OCI-LY7 (cell line): Measurements from ENCODE around the gene CORIN. TPM values are rescaled to one million over a fixed set of nuclear protein-coding genes. Genes with fewer than 3 reads are reported as not detected.

Experiments
- BruUV-seq: library from RNA; stranded (reverse); fragments of 400-500 nt; replicated peaks from 2 replicates; lab custom pipeline; 2021; lab: Mats Ljungman, UMichigan
- CTCF ChIA-PET: fragments of 300-600 bp; sonication (Branson Sonifier 250); formaldehyde crosslinking; loops from one replicate; lab custom pipeline; 2022; ENCODE audit warnings: antibody characterized with exemption; ENCODE audit not compliant: unreplicated experiment; lab: Charles Lee
- POLR2A ChIA-PET: fragments of 300-600 bp; sonication (Branson Sonifier 250); formaldehyde crosslinking; loops from one replicate; lab custom pipeline; 2022; ENCODE audit warnings: antibody characterized with exemption; lab: Charles Lee
- DNase-seq: peaks from one replicate; pipeline ENCODE4 v3.0.0-alpha.2; 2015; ENCODE audit warnings: low spot score
- H2AFZ ChIP-seq: fragments of 200-600 bp; sonication (generic), shearing (Covaris generic); 2 replicates; pipeline ENCODE4 v1.6.1; 2014; ENCODE audit warnings: mild to moderate bottlenecking, antibody characterized with exemption, low read length, moderate library complexity
- H3K27ac ChIP-seq: fragments of 200-600 bp; sonication (generic); 2 replicates; pipeline ENCODE4 v1.5.1; 2014; ENCODE audit warnings: mixed run types, low read depth, mild to moderate bottlenecking, moderate library complexity, low read length, inconsistent platforms; ENCODE audit not compliant: poor library complexity, severe bottlenecking
- H3K36me3 ChIP-seq: fragments of 200-600 bp; sonication (generic); 2 replicates; pipeline ENCODE4 v1.6.1; 2014; ENCODE audit warnings: mild to moderate bottlenecking, antibody characterized with exemption, low read length, moderate library complexity, mixed read lengths; ENCODE audit not compliant: insufficient read depth
- H3K4me1 ChIP-seq: fragments of 200-600 bp; sonication (generic); 2 replicates; pipeline ENCODE4 v1.5.1; 2014; ENCODE audit warnings: mild to moderate bottlenecking, low read length; ENCODE audit not compliant: insufficient read depth, poor library complexity, severe bottlenecking
- H3K4me2 ChIP-seq: fragments of 200-600 bp; sonication (generic); 2 replicates; pipeline ENCODE4 v1.6.1; 2014; ENCODE audit warnings: mild to moderate bottlenecking, low read length
- H3K4me3 ChIP-seq: fragments of 200-600 bp; sonication (generic); 2 replicates; pipeline ENCODE4 v1.5.1; 2014; ENCODE audit warnings: mild to moderate bottlenecking, low read depth, low read length; ENCODE audit not compliant: poor library complexity, severe bottlenecking
- H3K79me2 ChIP-seq: fragments of 200-600 bp; sonication (generic); 2 replicates; pipeline ENCODE4 v1.6.1; 2016; ENCODE audit warnings: low read depth, mild to moderate bottlenecking, low read length, moderate library complexity, mixed read lengths; ENCODE audit not compliant: insufficient read depth
- H3K9me2 ChIP-seq: fragments of 200-600 bp; sonication (generic); 2 replicates; pipeline ENCODE4 v1.6.1; 2016; ENCODE audit warnings: mild to moderate bottlenecking, low read length, mixed read lengths; ENCODE audit not compliant: insufficient read depth
- H3K9me3 ChIP-seq: fragments of 200-600 bp; sonication (generic); 2 replicates; pipeline ENCODE4 v1.6.1; 2014; ENCODE audit warnings: mild to moderate bottlenecking, mixed run types, low read length, mixed read lengths
- H4K20me1 ChIP-seq: fragments of 200-600 bp; sonication (generic); 2 replicates; pipeline ENCODE4 v1.6.1; 2014; ENCODE audit warnings: mild to moderate bottlenecking, antibody characterized with exemption, low read length, moderate library complexity, mixed read lengths; ENCODE audit not compliant: insufficient read depth
- EZH2phosphoT487 ChIP-seq: fragments of 200-600 bp; sonication (generic); IDR thresholded peaks from 2 replicates; pipeline ENCODE4 v1.6.1; 2018; ENCODE audit warnings: low read depth, borderline replicate concordance, mild to moderate bottlenecking, mixed run types, antibody characterized with exemption, low read length, moderate library complexity, mixed read lengths
- intact Hi-C: fragments of 100-400 bp; cut with micrococcal nuclease; formaldehyde crosslinking; loops from one replicate; pipeline ENCODE4 v1.10.0; 2022; ENCODE audit not compliant: unreplicated experiment
- total RNA-seq, 2 experiments: library from RNA; depleted of rRNA in 1 of 2; stranded (reverse); fragments of >200 nt in 1 of 2; shearing (Covaris generic) in 1 of 2; gene quantifications; 2 replicates each; pipeline ENCODE4 v1.2.3, GENCODE V29; 2014 to 2022
- TF ChIP-seq, protein P1 (sequence below): fragments of 200-600 bp; sonication (generic); conservative IDR thresholded peaks from 2 replicates; pipeline ENCODE4 v1.5.1; 2014; ENCODE audit warnings: mild to moderate bottlenecking, antibody characterized with exemption, low read length, moderate library complexity, mixed read lengths

CORIN gene
- total RNA-seq, 2 experiments from 2014 or later, result 0.40 TPM; not detected in 1

DNA sequence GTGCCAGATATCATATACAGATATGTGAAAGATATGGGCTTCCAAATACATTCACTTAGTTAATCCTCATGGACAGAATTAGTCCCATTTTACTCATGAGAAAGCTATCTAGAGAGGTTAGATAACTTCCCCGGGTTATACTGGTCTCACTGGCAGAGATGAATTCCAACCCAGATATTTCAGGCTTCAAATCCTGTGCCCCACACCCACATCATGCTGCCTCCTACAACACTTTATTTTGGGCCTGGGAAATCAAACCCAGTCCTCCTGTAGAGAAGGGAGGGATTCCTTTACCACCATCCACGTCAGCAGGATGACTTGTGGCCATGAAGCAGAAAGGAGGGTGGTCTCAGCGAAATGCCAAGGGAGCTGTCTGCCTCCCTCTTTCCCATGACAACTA is 239.0 kb downstream of the CORIN start:
- CTCF ChIA-PET, result no interaction called here
- BruUV-seq, result no TSS peak

DNA sequence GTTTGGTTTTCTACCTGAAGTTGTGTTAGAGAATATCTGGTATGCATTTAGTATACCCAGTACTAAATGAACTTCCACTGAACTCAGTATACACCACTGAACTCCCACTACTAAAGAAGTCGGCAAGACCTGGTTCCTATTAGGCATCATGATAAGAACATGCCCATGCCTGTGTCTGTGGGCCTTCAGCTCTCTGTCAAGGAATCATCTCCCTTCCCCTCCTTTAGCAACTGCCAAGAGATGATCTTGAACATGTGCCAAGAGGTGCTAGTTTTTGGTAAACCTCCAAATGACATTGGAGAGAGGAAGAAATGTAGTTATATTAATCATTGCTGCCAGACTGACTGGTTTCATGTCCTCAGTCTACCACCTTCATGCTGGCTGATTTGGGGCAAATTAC is 239.5 kb downstream of the CORIN start:
- POLR2A ChIA-PET, result interaction anchor here (0.6 kb wide), 1 partner anchor 12 kb away, joined by 3 read pairs; no protein-coding TSS in a partner anchor
- intact Hi-C loops, result no loop called here

More for the DNA sequence above, 239.0 kb downstream of the CORIN start:
- TF ChIP-seq, protein P1, sequence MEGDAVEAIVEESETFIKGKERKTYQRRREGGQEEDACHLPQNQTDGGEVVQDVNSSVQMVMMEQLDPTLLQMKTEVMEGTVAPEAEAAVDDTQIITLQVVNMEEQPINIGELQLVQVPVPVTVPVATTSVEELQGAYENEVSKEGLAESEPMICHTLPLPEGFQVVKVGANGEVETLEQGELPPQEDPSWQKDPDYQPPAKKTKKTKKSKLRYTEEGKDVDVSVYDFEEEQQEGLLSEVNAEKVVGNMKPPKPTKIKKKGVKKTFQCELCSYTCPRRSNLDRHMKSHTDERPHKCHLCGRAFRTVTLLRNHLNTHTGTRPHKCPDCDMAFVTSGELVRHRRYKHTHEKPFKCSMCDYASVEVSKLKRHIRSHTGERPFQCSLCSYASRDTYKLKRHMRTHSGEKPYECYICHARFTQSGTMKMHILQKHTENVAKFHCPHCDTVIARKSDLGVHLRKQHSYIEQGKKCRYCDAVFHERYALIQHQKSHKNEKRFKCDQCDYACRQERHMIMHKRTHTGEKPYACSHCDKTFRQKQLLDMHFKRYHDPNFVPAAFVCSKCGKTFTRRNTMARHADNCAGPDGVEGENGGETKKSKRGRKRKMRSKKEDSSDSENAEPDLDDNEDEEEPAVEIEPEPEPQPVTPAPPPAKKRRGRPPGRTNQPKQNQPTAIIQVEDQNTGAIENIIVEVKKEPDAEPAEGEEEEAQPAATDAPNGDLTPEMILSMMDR, result no peak
- TF ChIP-seq EZH2phosphoT487, result no peak
- Histone ChIP-seq H3K27ac (no peak overlapping the region), H3K36me3 (no peaks in the 10 kb centered on the region), H3K4me3 (no peak overlapping the region), H3K9me3 (no peaks in the 10 kb centered on the region), H3K79me2 (no peaks in the 10 kb centered on the region), H3K9me2 (0 out of 2 replicates have a peak, but pooled peaks cover 3% of the 10 kb centered on the region), H4K20me1 (no peaks in the 10 kb centered on the region), H3K4me1 (no peaks in the 10 kb centered on the region), H2AFZ (no peak overlapping the region), H3K4me2 (no peak overlapping the region)
- no peak for DNase-seq
- intact Hi-C loops, result no loop called here
- POLR2A ChIA-PET, result interaction anchor here (0.6 to 0.8 kb wide), 2 partner anchors 10 to 11 kb away, joined by 3 read pairs; no protein-coding TSS in a partner anchor

DNA sequence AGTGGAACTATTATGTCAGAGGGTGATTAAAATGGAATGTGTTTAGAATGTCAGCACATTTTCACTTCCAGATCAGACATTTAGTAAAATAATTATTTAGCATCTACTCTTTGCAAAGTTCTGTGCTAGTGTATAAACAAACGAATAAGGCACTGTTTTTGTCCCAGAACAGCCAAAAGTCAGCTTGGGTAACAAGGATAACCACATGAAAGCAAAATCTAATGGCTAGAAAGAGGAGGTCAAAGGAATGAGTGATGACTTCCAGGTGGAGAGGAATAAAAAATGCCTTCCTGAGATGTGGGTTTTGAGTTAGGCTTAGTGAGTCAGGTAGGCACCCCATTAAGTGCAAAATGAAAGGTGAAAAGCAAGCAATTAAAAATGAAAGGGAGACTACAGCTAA is 240.2 kb downstream of the CORIN start:
- Histone ChIP-seq H3K9me3 (no peaks in the 10 kb centered on the region), H4K20me1 (no peaks in the 10 kb centered on the region), H3K9me2 (0 out of 2 replicates have a peak, but pooled peaks cover 3% of the 10 kb centered on the region), H3K4me2 (no peak overlapping the region), H3K79me2 (no peaks in the 10 kb centered on the region), H2AFZ (no peak overlapping the region), H3K27ac (no peak overlapping the region), H3K4me1 (no peaks in the 10 kb centered on the region), H3K36me3 (no peaks in the 10 kb centered on the region), H3K4me3 (no peak overlapping the region)
- intact Hi-C loops, result no loop called here
- no peak for DNase-seq
- POLR2A ChIA-PET, result interaction anchor here (0.6 to 1.0 kb wide), 3 partner anchors 14 to 132 kb away, joined by 3 read pairs; no protein-coding TSS in a partner anchor
- BruUV-seq, result no TSS peak
- no peak for TF ChIP-seq EZH2phosphoT487
- TF ChIP-seq, protein P1, result no peak
- CTCF ChIA-PET, result no interaction called here

More for the DNA sequence above, 239.5 kb downstream of the CORIN start:
- no peaks in the 10 kb centered on the region for H3K79me2 ChIP-seq
- no peak overlapping the region for H3K27ac ChIP-seq
- TF ChIP-seq, protein P1, result no peak
- TF ChIP-seq EZH2phosphoT487, result no peak
- no peaks in the 10 kb centered on the region for H4K20me1 ChIP-seq
- no peaks in the 10 kb centered on the region for H3K4me1 ChIP-seq
- no peak overlapping the region for H3K4me2 ChIP-seq
- no TSS peak for BruUV-seq
- 0 out of 2 replicates have a peak, but pooled peaks cover 3% of the 10 kb centered on the region for H3K9me2 ChIP-seq
- no peak for DNase-seq
- no peak overlapping the region for H3K4me3 ChIP-seq
- CTCF ChIA-PET, result no interaction called here
- H3K9me3 ChIP-seq, result no peaks in the 10 kb centered on the region
- no peaks in the 10 kb centered on the region for H3K36me3 ChIP-seq
- H2AFZ ChIP-seq, result no peak overlapping the region
